Fibroblast of skin of abdomen (primary cell): ENCODE data around the gene RPAP2.
A peak's percentile ranks its signal among the peaks of the same experiment; 100 is the strongest.
"Not testable (repeated sequence)": the region's sequence is repeated elsewhere in the genome, so short reads cannot be mapped to it uniquely, and the experiment has no call there.

Experiments
- DNase-seq: peaks from one replicate; pipeline ENCODE4 v3.0.0-alpha.2; 2013

Gene RPAP2

DNA sequence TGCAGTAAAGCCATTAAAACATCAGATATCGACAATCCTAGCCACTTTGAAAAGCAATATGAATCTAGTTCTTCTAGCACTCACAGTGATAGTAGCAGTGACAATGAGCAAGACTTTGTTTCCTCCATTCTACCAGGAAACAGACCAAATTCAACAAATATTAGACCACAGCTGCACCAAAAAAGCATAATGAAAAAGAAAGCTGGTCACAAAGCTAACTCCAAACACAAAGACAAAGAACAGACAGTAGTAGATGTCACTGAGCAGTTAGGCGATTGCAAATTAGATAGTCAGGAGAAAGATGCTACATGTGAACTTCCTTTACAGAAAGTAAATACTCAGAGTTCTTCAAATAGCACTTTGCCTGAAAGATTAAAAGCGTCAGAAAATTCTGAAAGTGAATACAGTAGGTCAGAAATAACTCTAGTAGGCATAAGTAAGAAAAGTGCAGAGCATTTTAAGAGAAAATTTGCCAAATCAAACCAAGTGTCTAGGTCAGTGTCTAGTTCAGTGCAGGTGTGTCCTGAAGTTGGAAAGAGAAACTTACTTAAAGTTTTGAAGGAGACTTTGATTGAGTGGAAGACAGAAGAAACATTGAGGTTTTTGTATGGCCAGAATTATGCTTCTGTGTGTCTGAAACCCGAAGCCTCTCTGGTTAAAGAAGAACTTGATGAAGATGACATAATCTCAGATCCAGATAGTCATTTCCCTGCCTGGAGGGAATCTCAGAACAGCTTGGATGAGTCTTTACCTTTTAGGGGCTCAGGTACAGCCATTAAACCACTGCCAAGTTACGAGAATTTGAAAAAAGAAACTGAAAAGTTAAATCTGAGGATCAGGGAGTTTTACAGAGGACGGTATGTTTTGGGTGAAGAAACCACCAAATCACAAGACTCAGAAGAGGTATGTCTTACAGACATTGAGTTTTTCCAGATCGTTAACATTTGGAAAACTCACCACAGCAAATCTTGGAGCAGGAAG, 24.9 kb downstream of the RPAP2 start:
- DNase-seq: no peak

DNA sequence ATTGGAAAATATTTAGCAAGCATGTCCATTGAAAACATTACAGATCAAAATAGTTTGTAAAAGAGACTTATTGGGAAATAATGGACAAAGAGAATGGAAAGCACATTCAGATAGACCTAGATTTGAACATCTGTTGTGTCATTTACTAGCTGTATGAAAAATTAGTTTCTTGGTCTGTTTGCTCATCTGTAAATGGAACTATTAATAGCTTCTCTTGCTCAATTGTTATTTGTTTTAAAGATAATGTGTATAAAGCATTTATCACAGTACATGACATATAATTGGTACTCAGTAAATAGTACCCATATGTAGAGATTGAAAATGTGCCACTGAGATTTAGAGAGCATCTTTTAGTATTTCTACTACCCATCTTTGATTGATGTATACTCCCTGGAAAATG, 25.9 kb downstream of the RPAP2 start:
- DNase-seq: no peak

DNA sequence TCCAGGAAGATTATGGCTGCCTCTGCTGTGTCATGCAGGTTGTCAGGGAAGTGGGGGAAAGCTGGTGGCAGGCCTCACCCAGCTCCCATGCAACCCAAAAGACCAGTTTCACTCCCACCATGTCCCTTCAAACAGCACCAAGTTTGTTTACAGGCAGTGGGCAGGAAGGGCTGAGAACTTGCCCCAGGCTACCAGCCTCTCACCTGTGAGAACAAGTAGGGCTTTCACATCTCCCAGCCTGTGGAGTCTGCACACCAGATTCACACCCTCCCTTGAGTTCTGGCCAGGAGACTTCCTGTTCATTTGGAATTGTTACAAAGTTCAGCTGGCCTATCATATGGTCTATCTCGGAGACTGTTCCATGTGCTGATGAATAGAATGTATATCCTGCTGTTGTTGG, 27.8 kb downstream of the RPAP2 start:
- DNase-seq: no peak

GRCh38 chr1:92327794-92328193, 28.9 kb downstream of the RPAP2 start:
- DNase-seq: no peak

GRCh38 chr1:92329347-92330129, 30.7 kb downstream of the RPAP2 start:
- peak; percentile 5 for DNase-seq

- DNase-seq: no peak
These were observed 34.8 kb downstream of the RPAP2 start for GRCh38 chr1:92333668-92334067.

GRCh38 chr1:92340154-92340553, 41.3 kb downstream of the RPAP2 start:
- no peak for DNase-seq

DNA sequence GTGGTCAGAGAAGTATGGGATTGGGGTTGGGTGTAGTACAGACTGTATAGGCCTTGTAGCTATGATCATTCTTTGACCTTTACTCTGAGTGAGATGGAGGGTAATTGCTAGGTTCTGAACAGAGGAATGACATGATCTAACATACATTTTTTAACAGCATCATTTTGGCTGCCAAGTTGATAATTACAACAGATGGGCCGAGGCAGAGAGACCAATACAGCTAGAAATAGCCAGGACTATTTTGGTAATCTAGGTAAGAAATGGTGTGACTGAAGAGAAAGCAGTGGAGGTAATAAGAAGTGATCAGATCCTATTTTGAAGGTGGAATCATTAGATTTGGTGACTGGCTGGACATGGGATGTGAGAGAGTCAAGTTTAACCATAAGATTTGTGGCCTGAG, 43.5 kb downstream of the RPAP2 start:
- no peak for DNase-seq

- no peak for DNase-seq
These were observed 44.2 kb downstream of the RPAP2 start for GRCh38 chr1:92343061-92343460.

DNA sequence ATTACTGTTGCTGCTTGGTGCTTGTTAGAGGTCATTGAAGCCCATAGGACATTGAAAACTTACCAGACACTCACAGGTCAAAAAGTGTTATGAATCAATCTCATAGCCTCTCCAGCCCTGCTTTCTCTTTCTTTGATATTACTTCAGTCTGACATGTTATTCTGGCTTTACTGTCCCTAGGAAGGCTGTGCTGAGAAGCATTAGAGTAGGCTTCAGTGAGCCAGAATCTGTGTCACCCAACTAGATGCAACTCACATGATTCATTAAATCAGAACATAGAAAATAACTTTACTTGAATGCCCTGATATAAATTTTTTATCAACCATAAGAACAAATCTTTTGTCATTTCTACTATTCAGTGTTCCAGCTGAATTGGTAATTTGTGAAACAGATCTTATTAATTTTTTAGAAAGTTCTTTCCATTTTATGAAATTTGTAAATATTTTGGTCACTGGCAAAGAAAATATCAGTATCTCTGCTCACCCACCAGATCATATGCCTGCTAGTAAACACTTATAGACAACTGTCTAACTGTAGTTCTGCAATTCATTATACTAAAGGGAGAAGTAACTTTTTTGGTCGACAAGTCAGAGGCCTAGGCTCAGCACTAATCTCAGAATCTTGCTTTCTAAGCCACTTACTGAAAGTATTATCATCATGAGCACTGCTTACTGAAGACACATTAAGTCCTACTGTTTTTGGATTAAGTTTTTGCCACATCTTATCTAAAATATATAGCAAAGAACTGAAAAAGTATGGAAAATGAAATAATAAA, 48.2 kb downstream of the RPAP2 start:
- no peak for DNase-seq

- no peak for DNase-seq
These were observed 54.0 kb downstream of the RPAP2 start for GRCh38 chr1:92352856-92353255.

DNA sequence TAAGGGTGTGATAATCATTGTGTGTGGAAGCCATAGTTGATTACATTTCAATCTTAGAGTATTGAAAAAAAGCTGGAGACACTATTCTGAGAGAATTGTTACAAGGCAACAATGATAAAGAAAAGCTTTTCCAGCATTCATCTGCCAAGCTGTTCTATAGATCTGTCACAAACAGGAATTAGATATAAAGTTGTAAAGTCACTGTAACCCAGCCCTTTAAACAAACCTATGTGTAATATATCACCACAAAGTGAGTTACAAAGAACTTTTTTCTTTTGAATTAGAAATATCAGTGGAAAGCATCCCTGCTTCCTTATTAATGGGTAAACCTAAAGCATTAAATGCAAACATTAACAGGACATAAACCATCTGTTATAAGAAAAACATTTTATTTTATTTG, 55.4 kb downstream of the RPAP2 start:
- DNase-seq: no peak

DNA sequence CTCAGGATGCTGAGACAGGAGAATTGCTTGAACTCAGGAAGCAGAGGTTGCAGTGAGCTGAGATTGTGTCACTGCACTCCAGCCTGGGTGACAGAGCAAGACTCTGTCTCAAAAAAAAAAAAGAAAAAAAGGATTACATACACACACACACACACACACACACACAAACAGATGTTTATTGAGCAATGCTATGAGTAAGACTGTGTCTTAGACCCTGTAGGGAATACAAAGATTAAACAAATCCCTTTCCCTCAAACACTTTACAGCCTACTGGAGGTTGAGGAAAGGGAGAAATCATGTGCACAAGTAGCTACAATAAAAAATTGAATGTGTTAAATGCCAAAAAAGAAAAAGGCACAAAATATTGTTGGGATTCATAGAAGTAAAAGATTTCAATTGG, 58.1 kb downstream of the RPAP2 start:
- peak; percentile 53 for DNase-seq

GRCh38 chr1:92359382-92359781, 60.5 kb downstream of the RPAP2 start:
- DNase-seq: not testable (repeated sequence)

DNA sequence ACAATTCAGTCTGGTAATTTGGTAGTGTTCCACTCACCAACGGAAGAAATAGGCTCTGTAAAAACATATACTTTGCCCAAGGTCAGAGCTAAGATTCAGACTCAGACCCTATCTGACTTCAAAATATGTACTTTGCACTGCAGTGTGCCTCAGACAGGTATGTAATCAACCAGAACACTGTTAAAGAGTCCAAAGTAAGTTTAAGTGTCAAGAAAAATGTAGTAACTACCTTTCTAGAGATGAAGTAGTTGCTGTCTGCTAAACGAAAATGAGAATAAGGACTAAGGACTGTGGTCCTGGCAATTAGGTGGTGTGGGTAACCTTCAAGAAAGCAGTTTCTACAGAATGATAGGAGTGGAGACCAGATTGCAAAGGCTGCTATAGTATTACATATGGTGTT, 61.1 kb downstream of the RPAP2 start:
- no peak for DNase-seq

DNA sequence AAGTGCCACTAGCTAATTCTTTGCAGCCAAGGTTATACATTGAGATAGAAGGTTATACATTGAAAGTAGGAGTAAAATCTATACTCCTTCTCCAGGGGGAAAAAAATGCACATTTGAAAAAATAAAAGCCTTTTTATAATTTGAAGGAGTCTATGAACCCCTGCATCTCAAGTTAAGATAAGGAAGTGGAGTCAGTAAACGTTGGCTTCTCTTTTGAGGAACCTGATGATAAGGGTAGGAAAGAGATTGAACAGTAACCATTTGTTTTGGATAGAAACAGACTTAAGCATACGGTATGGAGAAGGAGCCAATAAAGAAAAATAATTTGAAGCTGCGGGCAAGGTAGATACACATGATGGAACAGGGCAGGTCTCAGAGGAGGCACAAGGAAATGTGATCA, 64.1 kb downstream of the RPAP2 start:
- DNase-seq: no peak

DNA sequence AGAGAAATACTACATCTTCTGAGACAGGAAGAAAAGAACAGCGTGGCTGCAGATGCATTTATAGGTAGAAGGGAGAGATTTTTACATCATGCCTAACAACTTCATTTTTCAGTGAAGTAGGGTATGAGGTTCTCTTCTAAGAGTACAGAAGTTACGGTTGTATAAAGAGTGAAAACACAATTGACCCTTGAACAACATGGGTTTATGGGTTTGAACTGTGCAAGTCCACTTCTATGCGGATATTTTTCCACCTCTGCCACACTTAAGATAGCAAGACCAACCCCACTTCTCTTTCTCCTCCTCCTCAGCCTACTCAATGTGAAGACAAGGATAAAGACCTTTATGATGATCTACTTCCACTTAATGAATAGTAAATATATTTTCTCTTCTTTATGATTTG, 64.5 kb downstream of the RPAP2 start:
- no peak for DNase-seq

GRCh38 chr1:92365378-92366039, 66.7 kb downstream of the RPAP2 start:
- no peak for DNase-seq

- no peak for DNase-seq
These were observed 67.2 kb downstream of the RPAP2 start for GRCh38 chr1:92366040-92366395.

DNA sequence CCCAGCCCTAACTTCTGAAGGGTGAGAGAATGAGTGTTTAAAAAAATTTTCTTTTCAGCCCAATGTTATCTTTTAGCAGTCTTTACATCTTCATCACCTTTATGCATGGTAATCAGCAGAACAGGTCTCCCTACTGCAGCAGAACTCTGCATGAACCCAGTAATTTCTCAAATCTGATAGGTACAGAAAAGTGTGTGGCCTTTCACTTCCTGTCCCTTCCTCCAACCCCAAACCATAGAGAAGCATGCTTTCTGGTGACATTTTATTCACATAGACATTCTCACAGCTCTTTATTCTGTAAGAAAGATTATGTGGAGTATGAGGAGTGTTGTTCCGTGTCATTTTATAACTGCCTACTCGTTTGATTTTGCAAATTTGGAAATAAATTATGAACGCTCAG, 68.6 kb downstream of the RPAP2 start:
- no peak for DNase-seq

GRCh38 chr1:92372164-92372563, 73.3 kb downstream of the RPAP2 start:
- DNase-seq: no peak

DNA sequence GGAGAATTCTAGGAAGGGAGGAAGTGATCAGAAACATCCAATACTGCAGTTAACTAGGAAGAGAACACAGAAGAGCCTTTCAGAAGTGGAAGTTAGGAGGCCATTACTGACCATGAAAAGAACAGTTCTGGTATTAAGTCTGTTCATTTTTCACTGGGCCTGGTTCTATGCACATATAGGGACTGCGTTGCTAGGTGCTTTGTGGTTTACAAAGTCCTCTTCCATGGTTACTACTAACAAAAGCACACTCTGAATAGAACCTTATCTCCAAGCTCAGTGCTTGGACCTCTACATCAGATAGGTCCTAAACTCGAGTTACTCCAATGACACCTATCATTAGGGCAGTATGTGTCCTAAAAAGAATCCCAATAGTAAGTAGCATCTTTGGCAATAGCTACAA, 75.4 kb downstream of the RPAP2 start:
- no peak for DNase-seq

DNA sequence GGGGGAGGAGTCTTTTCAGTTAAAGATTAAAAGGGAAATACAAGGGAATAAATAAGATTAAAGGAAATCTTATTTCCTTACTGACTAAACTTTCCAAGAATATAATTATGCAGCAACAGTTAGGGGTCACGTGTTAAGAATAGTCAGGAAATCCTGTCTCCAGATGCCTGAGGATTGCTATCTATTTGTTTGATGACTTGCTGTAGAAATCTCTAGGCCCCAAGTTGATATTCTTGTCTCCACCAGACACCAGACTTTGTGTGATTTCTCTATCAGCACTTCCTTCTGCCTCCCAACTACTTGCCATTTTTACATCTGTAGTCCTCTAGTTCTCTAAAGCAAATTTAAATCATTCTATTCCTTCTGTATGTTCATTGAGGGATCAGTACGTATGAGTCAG, 77.5 kb downstream of the RPAP2 start:
- no peak for DNase-seq
